ENCODE data around the gene RNF13. TPM values are rescaled to one million over a fixed set of nuclear protein-coding genes. Genes with fewer than 3 reads are reported as not detected.

RNF13 gene
- total RNA-seq, 1 donor from 2014 or later, result 69.3 TPM

DNA sequence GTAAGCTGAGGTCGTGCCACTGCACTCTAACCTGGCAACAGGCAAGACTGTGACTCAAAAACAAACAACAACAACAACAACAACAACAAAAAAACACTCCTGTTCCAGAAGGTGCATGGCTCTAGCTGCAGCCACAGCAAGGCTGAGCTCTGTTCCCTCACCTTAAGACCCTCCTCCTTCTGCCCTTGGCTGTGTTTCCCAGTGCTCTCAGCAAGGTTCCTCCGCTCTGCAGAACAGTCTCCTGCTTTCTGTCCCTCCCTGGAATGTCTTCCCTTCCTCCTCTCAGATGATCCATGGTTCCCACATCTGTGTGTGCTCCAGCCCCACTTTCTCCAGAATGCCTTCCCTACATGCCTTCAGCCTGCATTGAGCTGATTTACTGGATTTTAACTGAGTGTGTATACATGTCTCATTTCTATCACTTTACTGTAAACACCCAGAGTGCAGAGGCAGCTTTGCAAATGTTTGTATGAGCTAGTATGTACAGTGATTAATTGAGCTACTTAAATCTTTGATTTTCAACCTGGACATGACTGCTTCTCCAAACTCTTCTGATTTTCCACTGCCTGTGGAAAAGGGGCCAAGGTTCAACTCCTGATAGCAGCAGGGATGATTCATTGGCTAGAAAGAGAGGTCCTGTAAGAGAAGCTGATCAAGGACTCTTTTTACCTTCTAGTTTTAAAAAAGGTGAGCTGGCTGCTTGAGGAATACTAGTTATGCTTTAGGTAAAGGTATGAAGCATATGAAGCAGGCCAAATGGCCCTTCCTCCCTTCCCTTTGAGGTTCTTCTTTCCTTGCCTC, 35.4 kb upstream of the RNF13 start:
- no peaks in the 10 kb centered on the region for H3K4me1 ChIP-seq
- H3K9me3 ChIP-seq, result no peaks in the 10 kb centered on the region
- DNase-seq (ENCODE audit: low spot score in 2 of 2), result no peak
- H3K27ac ChIP-seq, result no peak overlapping the region
- no peaks in the 10 kb centered on the region for H3K27me3 ChIP-seq
- H3K36me3 ChIP-seq, result no peaks in the 10 kb centered on the region
- intact Hi-C loops (cut with DNase I), result no loop called here
- TF ChIP-seq, protein P1, sequence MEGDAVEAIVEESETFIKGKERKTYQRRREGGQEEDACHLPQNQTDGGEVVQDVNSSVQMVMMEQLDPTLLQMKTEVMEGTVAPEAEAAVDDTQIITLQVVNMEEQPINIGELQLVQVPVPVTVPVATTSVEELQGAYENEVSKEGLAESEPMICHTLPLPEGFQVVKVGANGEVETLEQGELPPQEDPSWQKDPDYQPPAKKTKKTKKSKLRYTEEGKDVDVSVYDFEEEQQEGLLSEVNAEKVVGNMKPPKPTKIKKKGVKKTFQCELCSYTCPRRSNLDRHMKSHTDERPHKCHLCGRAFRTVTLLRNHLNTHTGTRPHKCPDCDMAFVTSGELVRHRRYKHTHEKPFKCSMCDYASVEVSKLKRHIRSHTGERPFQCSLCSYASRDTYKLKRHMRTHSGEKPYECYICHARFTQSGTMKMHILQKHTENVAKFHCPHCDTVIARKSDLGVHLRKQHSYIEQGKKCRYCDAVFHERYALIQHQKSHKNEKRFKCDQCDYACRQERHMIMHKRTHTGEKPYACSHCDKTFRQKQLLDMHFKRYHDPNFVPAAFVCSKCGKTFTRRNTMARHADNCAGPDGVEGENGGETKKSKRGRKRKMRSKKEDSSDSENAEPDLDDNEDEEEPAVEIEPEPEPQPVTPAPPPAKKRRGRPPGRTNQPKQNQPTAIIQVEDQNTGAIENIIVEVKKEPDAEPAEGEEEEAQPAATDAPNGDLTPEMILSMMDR (IDR thresholded peaks at IDR 0.05), result no peak
- H3K4me3 ChIP-seq, result no peak overlapping the region

DNA sequence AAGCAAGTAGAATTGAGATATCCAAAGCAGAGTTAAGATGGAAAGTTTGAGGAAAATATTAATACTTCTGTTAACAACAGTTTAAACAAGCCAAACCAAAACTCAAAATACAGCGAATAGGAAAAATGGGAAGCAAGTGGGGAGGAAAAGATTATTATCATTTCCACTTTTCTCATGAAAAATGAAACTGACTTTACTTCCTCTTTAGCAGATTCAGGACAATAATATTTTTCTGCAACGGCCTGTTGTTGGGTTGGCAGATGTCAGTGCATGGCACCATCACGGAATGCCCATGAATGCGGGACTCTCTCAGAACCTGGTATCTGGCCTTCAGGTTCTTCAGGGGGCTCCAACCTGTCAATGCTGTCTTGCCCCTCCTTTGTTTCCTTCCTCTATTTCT, 31.8 kb upstream of the RNF13 start:
- H3K27ac ChIP-seq, result no peak overlapping the region

DNA sequence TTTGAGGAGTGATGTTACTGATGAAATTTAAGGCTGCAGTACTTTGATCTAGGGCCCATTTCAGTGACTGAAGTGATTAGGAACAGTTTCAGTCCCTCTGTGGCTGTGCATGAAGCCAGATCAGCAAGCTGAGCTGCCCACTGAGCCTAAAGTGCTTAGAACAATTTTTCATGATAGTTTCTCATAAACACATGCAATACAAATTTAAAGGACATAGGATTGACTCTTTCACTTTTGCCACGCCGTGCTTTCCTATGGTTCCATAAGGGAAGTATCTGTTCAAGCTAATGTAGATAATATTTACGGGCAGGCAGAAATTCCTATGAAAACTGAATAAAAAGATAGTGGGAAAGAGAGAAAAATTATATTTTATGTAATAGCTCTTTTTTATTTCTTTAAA, 31.3 kb upstream of the RNF13 start:
- TF ChIP-seq, protein P1 (IDR thresholded peaks at IDR 0.05), result no peak
- no peaks in the 10 kb centered on the region for H3K27me3 ChIP-seq
- H3K36me3 ChIP-seq, result no peaks in the 10 kb centered on the region
- peaks cover 0 to 6% of the 10 kb centered on the region in 2 donors for H3K4me1 ChIP-seq
- H3K9me3 ChIP-seq, result no peaks in the 10 kb centered on the region
- intact Hi-C loops (cut with DNase I), result no loop called here
- no peak overlapping the region for H3K27ac ChIP-seq
- no peak overlapping the region for H3K4me3 ChIP-seq
- DNase-seq (ENCODE audit: low spot score in 2 of 2), result no peak

More for the DNA sequence above, 31.8 kb upstream of the RNF13 start:
- H3K27me3 ChIP-seq, result no peaks in the 10 kb centered on the region
- no peak for DNase-seq (ENCODE audit: low spot score in 2 of 2)
- H3K4me3 ChIP-seq, result no peak overlapping the region
- no peaks in the 10 kb centered on the region for H3K36me3 ChIP-seq
- H3K9me3 ChIP-seq, result no peaks in the 10 kb centered on the region
- TF ChIP-seq, protein P1 (IDR thresholded peaks at IDR 0.05), result no peak
- intact Hi-C loops (cut with DNase I), result no loop called here
- H3K4me1 ChIP-seq, result peaks cover 0 to 6% of the 10 kb centered on the region in 2 donors

DNA sequence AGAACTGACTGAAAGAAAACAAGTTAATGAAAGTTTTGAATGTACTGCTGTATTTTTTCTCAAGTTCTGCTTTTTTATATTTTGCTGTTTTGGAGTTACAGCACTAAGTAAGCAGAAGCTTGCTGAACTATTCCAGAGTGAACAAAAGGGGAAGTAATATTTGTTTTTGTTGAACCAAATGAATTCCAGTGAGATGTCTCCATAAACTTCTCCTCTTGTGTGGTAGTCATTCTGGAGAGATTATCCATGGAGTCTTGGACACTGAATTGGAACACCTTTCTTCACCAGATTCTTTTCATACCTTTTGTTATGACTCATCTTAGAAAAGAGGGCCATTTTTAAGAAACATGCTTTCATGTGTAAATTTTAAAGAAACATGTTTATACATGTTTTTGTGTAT, 29.4 kb upstream of the RNF13 start:
- no peak overlapping the region for H3K4me3 ChIP-seq
- H3K4me1 ChIP-seq, result peaks cover 0 to 6% of the 10 kb centered on the region in 2 donors
- peak overlapping the region in 1 of 2 donors; percentile 20 for H3K27ac ChIP-seq
- H3K36me3 ChIP-seq, result no peaks in the 10 kb centered on the region
- no peaks in the 10 kb centered on the region for H3K27me3 ChIP-seq
- DNase-seq (ENCODE audit: low spot score in 2 of 2), result no peak
- TF ChIP-seq, protein P1 (IDR thresholded peaks at IDR 0.05), result no peak
- intact Hi-C loops (cut with DNase I), result no loop called here
- no peaks in the 10 kb centered on the region for H3K9me3 ChIP-seq

DNA sequence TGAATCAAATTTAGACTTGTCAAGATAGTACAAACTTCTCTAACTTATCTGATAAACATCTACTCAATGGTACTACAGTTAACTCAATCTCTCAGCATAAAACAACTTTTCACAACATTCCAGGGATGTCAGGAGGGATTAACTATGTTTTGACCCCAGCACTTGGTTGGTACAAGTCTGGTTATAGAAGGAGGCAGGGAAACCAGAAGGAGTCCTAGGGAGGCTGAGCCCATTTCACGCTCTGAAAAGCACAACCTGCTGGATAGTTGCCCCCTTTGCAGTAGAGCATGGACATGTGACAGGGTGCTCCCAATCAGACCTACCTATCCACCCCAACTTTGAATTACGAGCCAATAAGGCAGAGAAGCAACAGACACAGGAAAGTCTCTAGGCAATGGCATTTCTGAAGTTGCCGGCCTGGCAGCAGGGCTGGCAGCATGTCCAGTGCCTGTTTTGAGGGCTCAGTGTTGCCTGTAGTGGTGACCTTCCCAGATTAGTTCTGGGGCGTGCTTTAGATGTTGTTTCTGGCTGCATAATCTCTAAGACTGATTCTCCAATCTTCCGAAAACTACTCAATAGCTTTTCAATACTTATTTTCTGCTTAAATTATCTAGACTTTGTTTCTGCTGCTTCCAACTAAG, 28.8 kb upstream of the RNF13 start:
- no peaks in the 10 kb centered on the region for H3K27me3 ChIP-seq
- H3K4me1 ChIP-seq, result peaks cover 0 to 6% of the 10 kb centered on the region in 2 donors
- TF ChIP-seq, protein P1 (IDR thresholded peaks at IDR 0.05), result no peak
- no peaks in the 10 kb centered on the region for H3K9me3 ChIP-seq
- H3K27ac ChIP-seq, result peak overlapping the region; percentile 20 to 67
- no peaks in the 10 kb centered on the region for H3K36me3 ChIP-seq
- H3K4me3 ChIP-seq, result no peak overlapping the region
- intact Hi-C loops (cut with DNase I), result no loop called here
- no peak for DNase-seq (ENCODE audit: low spot score in 2 of 2)

Data from ascending aorta (tissue), 2 donors.